ES-I3 (cell line): ENCODE measurements around the gene TDRD3.

Source experiments
- H3K36me3 ChIP-seq: 2 replicates; pipeline ENCODE4 v1.6.1; 2013; ENCODE audit warnings: mild to moderate bottlenecking, low read length, control low read depth, moderate library complexity; ENCODE audit not compliant: insufficient read depth
- H3K4me1 ChIP-seq: 2 replicates; pipeline ENCODE4 v1.6.1; 2013; ENCODE audit warnings: mild to moderate bottlenecking, control low read depth, low read length; ENCODE audit not compliant: insufficient read depth
- H3K9ac ChIP-seq: 2 replicates; pipeline ENCODE4 v1.6.1; 2013; ENCODE audit warnings: low read depth, mild to moderate bottlenecking, low read length, moderate library complexity
- H3K9me3 ChIP-seq: 2 replicates; pipeline ENCODE4 v1.6.1; 2013; ENCODE audit warnings: mild to moderate bottlenecking, low read length, moderate library complexity; ENCODE audit not compliant: control insufficient read depth, insufficient read depth

Gene TDRD3

GRCh38 chr13:60411464-60411863, 14.4 kb downstream of the TDRD3 start:
- Histone ChIP-seq H3K4me1 (no peaks in the 10 kb centered on the region), H3K36me3 (no peaks in the 10 kb centered on the region), H3K9ac (no peak overlapping the region), H3K9me3 (peaks cover 6% of the 10 kb centered on the region)

- H3K4me1 ChIP-seq = no peaks in the 10 kb centered on the region
- no peaks in the 10 kb centered on the region for H3K36me3 ChIP-seq
- H3K9ac ChIP-seq = no peak overlapping the region
- peaks cover 6% of the 10 kb centered on the region for H3K9me3 ChIP-seq
Observed at GRCh38 chr13:60411983-60412382, 15.0 kb downstream of the TDRD3 start.

- H3K36me3 ChIP-seq = no peaks in the 10 kb centered on the region
- H3K9ac ChIP-seq = no peak overlapping the region
- H3K4me1 ChIP-seq = no peaks in the 10 kb centered on the region
- H3K9me3 ChIP-seq = 0 out of 2 replicates have a peak, but pooled peaks cover 1% of the 10 kb centered on the region
Observed at GRCh38 chr13:60412909-60413616, 16.0 kb downstream of the TDRD3 start.

GRCh38 chr13:60414177-60414576, 17.2 kb downstream of the TDRD3 start:
- Histone ChIP-seq H3K9ac (no peak overlapping the region), H3K9me3 (no peaks in the 10 kb centered on the region), H3K36me3 (no peaks in the 10 kb centered on the region), H3K4me1 (no peaks in the 10 kb centered on the region)

DNA sequence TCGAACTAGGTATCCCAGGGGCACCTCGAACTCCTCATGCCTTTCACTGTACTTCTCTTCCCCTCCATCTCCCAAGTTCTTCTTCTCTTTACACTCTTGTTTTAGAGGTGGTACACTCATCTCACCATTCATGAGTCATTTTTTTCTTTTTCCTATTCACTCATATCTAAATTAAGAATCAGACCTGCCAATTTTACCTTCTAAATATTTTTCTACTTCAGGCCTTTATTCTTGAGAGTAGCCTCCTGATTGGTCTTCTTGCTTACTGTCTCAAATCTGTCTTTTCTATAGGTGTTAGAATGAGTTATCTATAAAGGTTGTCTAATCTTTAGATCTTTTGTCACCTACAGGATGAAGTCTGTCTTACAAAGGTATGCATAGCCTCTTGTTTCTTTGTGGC, 20.7 kb downstream of the TDRD3 start:
- H3K36me3 ChIP-seq = no peaks in the 10 kb centered on the region
- H3K9me3 ChIP-seq = no peaks in the 10 kb centered on the region
- H3K4me1 ChIP-seq = no peaks in the 10 kb centered on the region
- H3K9ac ChIP-seq = no peak overlapping the region

DNA sequence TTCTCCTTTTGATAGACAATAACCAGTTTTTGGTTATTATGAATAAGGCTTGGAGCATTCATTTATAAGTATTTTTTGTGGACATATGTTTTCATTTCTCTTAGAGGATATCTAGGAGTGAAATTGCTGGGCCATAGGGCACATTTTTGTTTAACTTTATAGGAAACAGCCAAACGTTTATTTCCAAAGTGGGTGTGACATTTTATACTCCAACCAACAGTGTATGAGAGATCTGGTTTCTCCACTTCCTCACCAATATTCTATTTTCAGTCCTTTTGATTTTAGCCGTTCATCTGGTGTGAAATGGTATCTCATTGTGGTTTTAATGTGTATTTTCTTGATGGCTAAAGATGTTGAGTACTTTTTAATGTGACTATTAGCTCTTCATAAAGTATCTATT, 21.9 kb downstream of the TDRD3 start:
- H3K36me3 ChIP-seq = no peaks in the 10 kb centered on the region
- H3K4me1 ChIP-seq = no peaks in the 10 kb centered on the region
- no peaks in the 10 kb centered on the region for H3K9me3 ChIP-seq
- no peak overlapping the region for H3K9ac ChIP-seq

DNA sequence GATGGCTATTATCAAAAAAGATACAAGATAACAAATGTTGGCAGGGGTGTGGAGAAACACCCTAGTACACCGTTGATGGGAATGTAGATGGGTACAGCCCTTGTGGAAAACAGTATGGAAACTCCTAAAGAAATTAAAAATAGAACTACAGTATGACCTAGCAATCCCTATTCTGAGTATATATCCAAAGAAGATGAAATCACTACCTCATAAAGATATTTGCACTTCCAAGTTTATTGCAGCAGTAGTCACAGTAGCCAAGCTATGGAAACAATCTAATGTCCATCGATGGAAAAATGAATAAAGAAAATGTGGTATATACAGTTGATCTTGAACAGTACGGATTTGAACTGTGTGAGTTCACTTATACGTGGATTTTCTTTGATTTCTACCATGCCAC, 28.3 kb downstream of the TDRD3 start:
- no peaks in the 10 kb centered on the region for H3K9me3 ChIP-seq
- H3K9ac ChIP-seq = no peak overlapping the region
- H3K36me3 ChIP-seq = no peaks in the 10 kb centered on the region

DNA sequence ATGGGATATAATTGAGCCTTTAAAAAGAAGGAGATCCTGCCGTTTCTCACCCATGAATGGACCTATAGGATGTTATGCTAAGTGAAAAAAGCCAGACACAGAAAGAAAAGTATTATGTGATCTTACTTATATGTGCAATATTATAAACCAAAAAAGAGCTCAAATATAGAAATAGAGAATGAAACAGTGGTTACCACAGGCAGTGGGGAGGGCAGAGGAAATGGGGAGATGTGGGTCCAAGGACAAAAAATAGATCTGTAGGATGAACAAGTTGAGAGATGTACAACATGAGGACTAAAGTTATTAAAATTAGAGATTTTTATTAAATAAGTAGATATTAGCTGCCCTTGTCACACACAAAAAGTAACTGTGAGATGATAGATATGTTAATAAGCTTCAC, 29.1 kb downstream of the TDRD3 start:
- H3K9ac ChIP-seq = no peak overlapping the region
- no peaks in the 10 kb centered on the region for H3K9me3 ChIP-seq
- no peaks in the 10 kb centered on the region for H3K4me1 ChIP-seq
- H3K36me3 ChIP-seq = no peaks in the 10 kb centered on the region

More for the DNA sequence above, 28.3 kb downstream of the TDRD3 start:
- H3K4me1 ChIP-seq = no peaks in the 10 kb centered on the region

GRCh38 chr13:60427285-60427684, 30.3 kb downstream of the TDRD3 start:
- Histone ChIP-seq H3K4me1 (no peaks in the 10 kb centered on the region), H3K9ac (no peak overlapping the region), H3K36me3 (no peaks in the 10 kb centered on the region), H3K9me3 (no peaks in the 10 kb centered on the region)

DNA sequence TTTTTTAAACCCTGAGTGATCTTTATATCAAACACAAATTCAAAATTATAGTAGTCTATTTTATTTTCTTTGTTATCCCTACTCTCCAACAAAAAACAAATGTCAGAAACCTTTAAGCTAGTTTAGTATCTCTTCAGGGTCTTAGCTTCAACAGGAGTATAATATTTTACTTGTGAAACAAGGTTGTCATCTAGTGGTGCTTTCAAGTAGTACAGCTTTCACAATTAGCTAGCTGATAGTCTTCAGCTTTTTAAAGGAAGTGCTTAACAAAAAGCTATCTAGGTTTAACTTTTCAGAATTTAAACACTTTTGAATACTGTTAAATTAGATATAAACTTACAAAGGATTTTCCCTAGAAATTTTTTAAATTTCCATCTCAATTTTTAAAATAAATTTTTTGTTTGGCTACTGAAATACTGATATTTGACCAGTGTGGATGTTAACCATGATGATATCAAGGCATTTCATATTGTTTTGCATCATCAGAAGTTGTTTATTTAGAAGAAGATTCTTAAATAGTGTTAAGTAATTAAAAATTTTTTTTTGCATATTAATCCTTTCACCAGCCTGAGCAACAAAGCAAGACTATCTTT, 34.2 kb downstream of the TDRD3 start:
- Histone ChIP-seq H3K9me3 (no peaks in the 10 kb centered on the region; the same call in 1 of the 2 replicates), H3K9ac (no peak overlapping the region), H3K4me1 (no peaks in the 10 kb centered on the region), H3K36me3 (no peaks in the 10 kb centered on the region)

DNA sequence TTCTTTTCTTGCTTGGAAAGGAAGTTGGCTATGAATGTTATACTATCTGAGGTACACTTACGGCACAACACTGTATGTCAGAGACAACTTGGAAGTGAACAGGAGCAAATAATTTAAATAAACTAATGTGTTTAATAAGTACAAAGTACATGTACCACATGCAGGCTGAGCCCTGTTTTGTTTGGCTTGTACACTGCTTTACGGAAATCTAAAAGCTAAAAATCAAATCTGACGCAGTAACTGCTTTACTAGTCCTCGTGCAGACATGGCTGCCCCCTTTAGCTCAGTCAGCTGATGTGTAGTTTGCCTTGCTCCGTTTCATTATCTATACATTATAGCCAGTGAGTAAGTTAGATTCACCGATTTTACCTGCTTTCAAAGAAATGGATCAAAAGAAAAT, 36.5 kb downstream of the TDRD3 start:
- no peak overlapping the region for H3K9ac ChIP-seq
- no peaks in the 10 kb centered on the region; the same call in 1 of the 2 replicates for H3K9me3 ChIP-seq
- H3K4me1 ChIP-seq = no peaks in the 10 kb centered on the region
- no peaks in the 10 kb centered on the region for H3K36me3 ChIP-seq

- Histone ChIP-seq H3K36me3 (no peaks in the 10 kb centered on the region), H3K4me1 (no peaks in the 10 kb centered on the region), H3K9me3 (no peaks in the 10 kb centered on the region; the same call in 1 of the 2 replicates), H3K9ac (no peak overlapping the region)
Observed at GRCh38 chr13:60435762-60436374, 38.8 kb downstream of the TDRD3 start.

DNA sequence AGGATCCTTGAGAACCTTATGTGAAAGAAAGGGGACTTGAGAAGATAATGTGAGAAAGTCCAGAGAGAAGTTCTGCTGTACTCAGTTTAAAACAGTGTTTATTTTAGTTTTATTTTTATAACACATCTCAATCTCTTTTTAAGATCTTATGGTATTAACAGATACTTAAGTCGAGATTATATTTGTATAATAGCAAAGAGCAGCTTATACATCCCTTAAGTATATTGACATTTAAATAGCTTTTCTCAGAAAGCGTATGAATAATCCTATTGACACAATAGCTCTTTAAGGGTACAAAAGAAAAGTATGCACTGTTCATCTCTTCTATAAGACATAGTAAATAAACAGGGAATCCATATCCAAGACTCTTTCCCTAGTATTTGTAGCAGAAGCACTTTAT, 42.2 kb downstream of the TDRD3 start:
- no peak overlapping the region for H3K9ac ChIP-seq
- no peaks in the 10 kb centered on the region for H3K36me3 ChIP-seq
- H3K9me3 ChIP-seq = no peaks in the 10 kb centered on the region; the same call in 1 of the 2 replicates
- H3K4me1 ChIP-seq = no peaks in the 10 kb centered on the region

GRCh38 chr13:60441761-60442160, 44.7 kb downstream of the TDRD3 start:
- Histone ChIP-seq H3K9me3 (no peaks in the 10 kb centered on the region), H3K4me1 (no peaks in the 10 kb centered on the region), H3K9ac (no peak overlapping the region), H3K36me3 (no peaks in the 10 kb centered on the region)
